Hindlimb muscle (tissue), 1 donor: ENCODE measurements around the gene ZMYND12. TPM values are rescaled to one million over a fixed set of nuclear protein-coding genes. Genes with fewer than 3 reads are reported as not detected.
A peak's percentile ranks its signal among the peaks of the same experiment; 100 is the strongest.

ENCODE experiments used
- DNase-seq: peaks from one replicate; pipeline ENCODE4 v3.0.0-alpha.2; 2013
- polyA plus RNA-seq: library from polyadenylated mRNA; unstranded; fragments of 120-200 nt; gene quantifications from one replicate; pipeline ENCODE4 v1.2.1, GENCODE V29; 2013; ENCODE audit not compliant: insufficient read length

ZMYND12 gene
- polyA plus RNA-seq, 1 donor, result 0.48 TPM

DNA sequence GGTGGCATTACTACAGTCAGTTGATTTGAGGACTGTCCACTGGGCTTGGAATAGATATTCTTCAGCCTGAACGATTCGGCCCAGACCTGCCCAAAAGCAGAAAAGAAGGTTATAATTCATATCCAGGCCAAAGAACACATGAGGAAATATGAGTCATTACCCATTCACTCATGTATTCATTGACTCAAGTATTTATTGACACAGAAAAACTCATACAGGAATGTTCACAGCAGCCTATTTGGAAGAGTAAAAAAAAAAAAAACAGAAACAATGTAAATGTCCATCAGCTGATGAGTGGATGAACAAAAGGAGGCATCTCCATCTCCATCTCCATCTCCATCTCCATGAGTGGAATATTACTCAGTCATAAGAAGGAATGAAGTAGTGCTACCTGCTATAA, 15.9 kb downstream of the ZMYND12 start:
- DNase-seq, result no peak

DNA sequence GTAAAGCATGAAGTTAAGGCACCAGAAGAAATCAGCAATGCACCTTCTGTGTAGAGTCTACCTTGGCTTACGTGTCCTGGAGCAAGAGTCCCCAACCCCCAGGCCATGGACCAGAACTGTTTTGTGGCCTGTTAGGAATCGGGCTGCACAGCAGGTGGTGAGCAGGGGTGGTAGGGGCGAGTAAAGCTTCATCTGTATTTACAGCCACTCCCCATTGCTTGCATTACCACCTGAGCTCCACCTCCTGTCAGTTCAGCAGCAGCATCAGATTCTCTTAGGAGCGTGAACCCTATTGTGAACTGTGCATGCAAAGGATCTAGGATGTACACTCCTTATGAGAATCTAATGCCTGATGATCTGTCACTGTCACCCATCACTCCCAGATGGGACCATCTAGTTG, 21.5 kb downstream of the ZMYND12 start:
- no peak for DNase-seq

DNA sequence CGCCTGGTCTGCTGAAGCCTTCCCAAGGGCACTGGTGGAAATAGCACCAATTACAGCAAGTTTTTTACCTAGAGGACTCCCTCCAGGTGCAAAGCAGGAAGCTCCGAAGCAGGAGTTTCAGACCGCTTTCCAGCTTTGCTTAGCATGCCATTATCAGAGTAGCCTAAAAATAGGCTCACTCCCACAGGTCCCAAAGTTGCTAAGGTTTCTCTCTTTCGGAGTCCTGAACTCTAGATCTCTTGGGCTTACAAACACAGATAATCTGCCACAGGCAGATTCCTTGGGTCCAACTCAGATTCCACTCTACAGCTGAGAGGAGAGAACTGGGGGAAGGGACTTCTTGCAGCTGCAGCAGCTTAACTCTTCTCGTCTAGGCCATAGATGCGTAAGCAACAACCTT, 22.5 kb downstream of the ZMYND12 start:
- DNase-seq, result no peak

DNA sequence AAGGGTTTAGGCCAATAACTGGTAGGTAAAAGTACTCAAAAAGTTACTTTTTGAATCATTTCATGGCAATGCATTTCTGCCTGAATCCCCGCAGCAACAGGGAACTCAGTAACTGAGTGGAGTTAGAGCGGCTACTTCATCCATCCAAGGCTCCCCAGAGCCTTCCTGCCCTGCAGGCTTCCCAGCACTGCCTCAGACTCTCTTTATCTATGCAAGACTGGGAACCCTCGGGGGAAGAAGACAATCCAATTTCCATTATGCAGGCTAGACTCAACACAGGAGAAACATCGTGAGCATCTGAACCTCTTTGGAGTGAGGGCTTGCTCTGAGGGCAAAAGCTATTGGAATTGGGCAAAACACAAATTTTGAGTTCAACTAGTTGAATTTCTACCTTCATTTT, 23.1 kb downstream of the ZMYND12 start:
- no peak for DNase-seq

- no peak for DNase-seq
These were observed 24.3 kb downstream of the ZMYND12 start for GRCh38 chr1:42431514-42431913.

GRCh38 chr1:42430286-42431135, 25.3 kb downstream of the ZMYND12 start:
- DNase-seq, result no peak

- no peak for DNase-seq
These were observed 26.2 kb downstream of the ZMYND12 start for GRCh38 chr1:42429603-42430002.

- DNase-seq, result no peak
These were observed 28.6 kb downstream of the ZMYND12 start for GRCh38 chr1:42427240-42427639.

DNA sequence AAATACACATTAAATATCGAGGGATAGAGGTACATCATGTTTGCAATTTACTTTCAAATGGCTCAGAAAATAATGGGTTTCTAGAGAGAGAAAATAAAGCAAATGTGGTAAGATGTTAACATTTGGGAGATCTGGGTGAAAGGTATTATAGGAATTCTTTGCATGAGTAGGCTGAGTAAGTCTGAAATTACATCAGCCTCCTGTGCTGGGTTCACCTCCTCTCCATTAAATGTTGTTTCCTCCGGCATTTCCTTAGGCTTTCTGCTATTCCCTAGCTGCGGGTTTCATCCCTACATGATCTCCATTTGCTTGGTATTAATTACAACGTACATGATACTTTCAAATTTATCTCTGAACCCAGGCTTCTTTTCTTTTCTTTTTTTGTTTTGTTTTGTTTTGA, 31.6 kb downstream of the ZMYND12 start:
- DNase-seq, result no peak

GRCh38 chr1:42423681-42424080, 32.1 kb downstream of the ZMYND12 start:
- no peak for DNase-seq

DNA sequence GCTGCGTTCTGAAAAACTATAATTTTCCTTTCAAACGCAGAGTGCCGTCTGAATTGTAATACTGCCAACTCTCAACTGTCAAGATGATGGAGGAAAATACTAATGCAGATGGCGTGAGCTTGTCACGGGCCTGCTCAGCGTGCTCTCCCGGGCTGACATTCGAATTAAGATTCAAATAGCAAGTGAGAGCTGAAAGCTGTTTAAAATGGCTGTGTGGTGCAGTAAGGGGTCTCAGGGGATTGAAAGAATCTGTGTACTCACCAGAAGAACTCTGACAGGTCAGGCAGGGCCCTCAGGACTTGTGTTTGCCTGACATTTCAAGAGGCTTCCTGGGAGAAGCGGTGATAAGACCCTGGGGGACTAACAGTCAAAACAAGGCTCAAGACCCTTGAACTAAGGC, 33.1 kb downstream of the ZMYND12 start:
- DNase-seq, result no peak

GRCh38 chr1:42420911-42421585, 34.8 kb downstream of the ZMYND12 start:
- peak; percentile 87 for DNase-seq

GRCh38 chr1:42420121-42420520, 35.7 kb downstream of the ZMYND12 start:
- no peak for DNase-seq

DNA sequence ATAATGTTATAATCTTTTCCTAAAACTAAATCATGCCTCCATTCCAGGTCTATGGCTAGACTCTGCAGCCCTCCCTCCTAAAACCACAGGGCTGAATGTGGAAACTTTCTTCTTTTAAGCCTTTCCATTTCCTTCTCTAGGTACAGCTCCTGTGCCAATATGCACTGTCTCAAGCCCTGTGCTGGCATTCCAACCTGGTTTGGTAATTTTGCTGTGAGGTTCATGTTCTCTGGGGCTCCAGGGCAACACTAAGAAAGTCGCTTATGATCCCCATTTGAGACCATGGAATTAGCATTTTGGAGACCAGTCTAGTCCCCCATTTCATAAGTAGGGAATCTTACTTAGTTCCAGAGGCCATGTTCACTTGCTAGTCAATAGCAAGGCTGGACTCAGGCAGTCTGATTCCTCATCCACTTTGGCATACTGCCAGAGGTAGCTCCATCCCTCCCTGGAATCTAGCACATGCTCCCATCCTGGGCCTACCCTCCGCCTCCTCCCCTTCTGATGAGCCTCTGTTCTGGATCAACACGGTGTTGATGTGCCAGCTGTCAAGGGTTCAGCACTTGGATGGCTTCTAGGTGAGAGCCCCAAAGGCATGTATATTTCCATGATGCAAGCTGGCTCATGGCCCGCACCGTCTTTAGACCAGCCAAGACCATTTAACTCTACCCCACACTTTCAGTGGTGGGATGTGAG, 36.5 kb downstream of the ZMYND12 start:
- DNase-seq, result peak; percentile 62

GRCh38 chr1:42418516-42418915, 37.3 kb downstream of the ZMYND12 start:
- no peak for DNase-seq

DNA sequence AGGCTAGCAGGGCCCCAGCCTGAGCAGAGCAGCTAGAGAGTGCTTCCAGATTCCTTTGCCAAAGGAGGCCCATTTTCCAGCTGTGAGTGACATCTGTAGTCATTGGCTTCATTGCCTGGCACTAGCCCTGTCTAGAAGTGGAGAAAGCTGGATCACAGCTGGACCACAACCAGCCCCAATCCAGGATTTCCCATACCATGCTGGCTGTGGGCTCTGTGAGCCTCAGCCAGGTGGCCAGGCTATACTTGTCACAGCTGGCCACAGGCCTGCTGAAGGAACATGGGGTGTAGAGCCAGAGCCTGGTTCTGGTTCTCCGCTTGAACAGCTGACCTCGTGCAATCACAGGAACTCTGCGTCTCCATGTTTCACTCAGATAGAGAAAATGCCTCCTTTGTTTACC, 38.7 kb downstream of the ZMYND12 start:
- peak; percentile 60 for DNase-seq

GRCh38 chr1:42414551-42415496, 41.0 kb downstream of the ZMYND12 start:
- DNase-seq, result no peak

DNA sequence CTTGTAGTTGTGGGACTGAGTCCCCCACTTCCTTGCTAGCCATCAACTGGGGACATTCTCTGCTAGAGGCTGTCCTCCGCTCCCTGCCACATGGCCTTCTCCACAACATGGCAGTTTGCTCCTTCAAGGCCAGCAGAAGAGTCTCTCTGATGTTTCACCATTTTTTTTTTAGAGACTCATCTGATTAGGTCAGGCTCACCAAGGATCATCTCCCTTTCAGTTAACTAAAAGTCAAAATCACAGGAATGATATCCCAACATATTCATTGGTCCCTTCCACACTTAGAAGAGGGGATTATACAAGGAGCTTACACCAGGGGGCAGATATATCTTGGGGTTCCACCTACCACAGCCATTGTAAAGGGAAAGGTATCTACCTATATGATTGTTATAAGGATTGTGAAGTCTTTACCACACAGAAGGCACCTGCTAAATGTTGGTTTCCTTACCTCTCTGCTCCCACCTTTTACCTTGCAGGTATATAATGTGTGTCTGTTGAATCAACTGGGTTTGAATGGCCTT, 51.9 kb downstream of the ZMYND12 start:
- no peak for DNase-seq

DNA sequence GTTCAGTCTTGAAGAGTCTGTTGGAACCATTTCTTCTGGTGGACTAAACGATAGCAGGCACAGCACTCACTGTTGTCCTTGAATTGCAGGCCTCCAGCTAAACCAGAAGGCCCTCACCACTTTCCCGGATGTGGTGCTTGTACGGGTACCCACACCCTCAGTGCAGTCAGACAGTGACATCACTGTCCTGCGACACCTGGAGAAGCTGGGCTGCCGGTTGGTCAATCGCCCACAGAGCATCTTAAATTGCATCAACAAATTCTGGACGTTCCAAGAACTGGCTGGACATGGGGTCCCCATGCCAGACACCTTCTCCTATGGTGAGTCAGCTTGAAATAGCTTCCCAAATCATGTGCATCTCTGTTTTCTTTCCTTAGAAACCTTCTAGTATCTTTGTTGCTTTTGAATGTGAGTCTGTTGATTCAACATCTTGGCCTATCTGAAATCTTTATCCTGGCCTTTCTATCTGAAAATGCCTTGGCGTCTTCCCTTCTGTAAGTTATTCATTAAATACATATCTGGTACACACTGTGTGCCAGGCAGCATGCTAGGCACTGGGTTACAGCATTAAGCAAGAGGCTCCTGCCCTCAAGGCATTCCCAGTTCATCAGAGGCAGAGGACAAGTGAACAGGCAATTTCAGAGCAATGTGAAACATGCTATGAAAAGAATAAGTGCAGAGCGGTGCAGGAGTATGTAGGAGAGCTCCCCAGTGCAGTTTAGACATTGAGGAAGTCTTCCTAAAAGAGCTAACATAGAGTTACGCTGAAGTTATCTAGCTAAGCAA, 56.3 kb downstream of the ZMYND12 start:
- DNase-seq, result no peak

GRCh38 chr1:42392967-42393848, 62.6 kb downstream of the ZMYND12 start:
- DNase-seq, result no peak
